HepG2 (cell line): ENCODE data around the gene SLC51B. TPM values are rescaled to one million over a fixed set of nuclear protein-coding genes. Genes with fewer than 3 reads are reported as not detected.

Experiments used
- BRD4 ChIP-seq: sonication (generic); formaldehyde crosslinking; IDR thresholded peaks from 2 replicates; pipeline ENCODE4 v1.4.0; 2020; ENCODE audit warnings: missing genetic modification reagents
- IKZF5 ChIP-seq: IDR thresholded peaks from 2 replicates; pipeline ENCODE4 v1.6.1; 2018; ENCODE audit warnings: missing genetic modification reagents, mild to moderate bottlenecking, missing compliant biosample characterization
- MNT ChIP-seq: fragments of 450-650 bp; IDR thresholded peaks from 2 replicates; pipeline ENCODE4 v1.6.1; 2016
- MXD3 ChIP-seq: IDR thresholded peaks from 2 replicates; pipeline ENCODE4 v1.6.1; 2016; ENCODE audit warnings: mild to moderate bottlenecking, missing biosample characterization, missing genetic modification reagents
- PHF5A ChIP-seq: IDR thresholded peaks from one replicate; pipeline ENCODE4 v1.6.1; 2018; ENCODE audit warnings: low read depth, missing genetic modification reagents; ENCODE audit not compliant: unreplicated experiment
- SALL1 ChIP-seq: sonication (generic); formaldehyde crosslinking; IDR thresholded peaks from 2 replicates; pipeline ENCODE4 v1.8.0; 2022; ENCODE audit warnings: mild to moderate bottlenecking, missing genetic modification reagents
- TAF1 ChIP-seq: sonication (generic); formaldehyde crosslinking; IDR thresholded peaks from 2 replicates; pipeline ENCODE4 v1.4.0; 2020; ENCODE audit warnings: missing genetic modification reagents
- TCF12 ChIP-seq, 2 experiments: fragments of 450-650 bp in 1 of 2; sonication (generic) in 1 of 2; formaldehyde crosslinking in 1 of 2; IDR thresholded peaks; 2 replicates each; pipeline versions ENCODE4 v1.6.1 to v1.8.0; 2017 to 2022; ENCODE audit warnings: antibody characterized with exemption in 1 of 2, mild to moderate bottlenecking in 1 of 2, missing genetic modification reagents in 1 of 2, moderate library complexity in 1 of 2
- ZBTB10 ChIP-seq: sonication (generic); formaldehyde crosslinking; IDR thresholded peaks from 2 replicates; pipeline ENCODE4 v1.4.0; 2020; ENCODE audit warnings: missing genetic modification reagents, borderline replicate concordance
- ZBTB33 ChIP-seq: sonication (generic); formaldehyde crosslinking; IDR thresholded peaks from 2 replicates; pipeline ENCODE4 v1.4.0; 2020; ENCODE audit warnings: missing genetic modification reagents
- ZFX ChIP-seq: sonication (generic); formaldehyde crosslinking; IDR thresholded peaks from 2 replicates; pipeline ENCODE4 v1.4.0; 2020; ENCODE audit warnings: mild to moderate bottlenecking, low read depth, missing genetic modification reagents, moderate library complexity
- ZFY ChIP-seq: sonication (generic); formaldehyde crosslinking; IDR thresholded peaks from 2 replicates; pipeline ENCODE4 v1.4.0; 2020; ENCODE audit warnings: missing genetic modification reagents
- ZNF101 ChIP-seq: sonication (generic); formaldehyde crosslinking; IDR thresholded peaks from 2 replicates; pipeline ENCODE4 v1.4.0; 2020; ENCODE audit warnings: mild to moderate bottlenecking, low read depth, missing genetic modification reagents, borderline replicate concordance
- ZNF317 ChIP-seq: sonication (generic); formaldehyde crosslinking; IDR thresholded peaks from 2 replicates; pipeline ENCODE4 v1.5.0; 2020; ENCODE audit warnings: mild to moderate bottlenecking, missing genetic modification reagents
- ZNF501 ChIP-seq: sonication (generic); formaldehyde crosslinking; IDR thresholded peaks from 2 replicates; pipeline ENCODE4 v1.5.1; 2020; ENCODE audit warnings: mild to moderate bottlenecking, moderate library complexity, missing genetic modification reagents
- ZNF709 ChIP-seq: sonication (generic); formaldehyde crosslinking; IDR thresholded peaks from 2 replicates; pipeline ENCODE4 v1.5.0; 2020; ENCODE audit warnings: mild to moderate bottlenecking, missing genetic modification reagents
- ZSCAN25 ChIP-seq: sonication (generic); formaldehyde crosslinking; IDR thresholded peaks from 2 replicates; pipeline ENCODE4 v1.8.0; 2022; ENCODE audit warnings: mild to moderate bottlenecking, missing genetic modification reagents
- polyA plus RNA-seq, 8 experiments: library from polyadenylated mRNA; depleted of rRNA in 3 of 8; stranded (reverse) in 7 of 8; unstranded in 1 of 8; fragments of >200 nt; fragmentation: Illumina TruSeq in 4 of 8; extraction: Trizol in 4 of 8; gene quantifications; 2 replicates each; pipeline versions ENCODE4 v1.2.1 to v1.2.3, GENCODE V29; 2011 to 2016; ENCODE audit warnings: low read depth in 4 of 8, missing spikeins in 1 of 8, mixed read lengths in 1 of 8; ENCODE audit not compliant: insufficient read depth in 1 of 8
- total RNA-seq, 5 experiments: library from RNA; depleted of rRNA; stranded (reverse); fragments of >200 nt; fragmentation: Illumina TruSeq; extraction: Trizol; gene quantifications; 2 replicates each; pipeline ENCODE4 v1.2.3, GENCODE V29; 2016; ENCODE audit warnings: low read depth in 1 of 5
- TF ChIP-seq, protein P1 (sequence below): sonication (generic); formaldehyde crosslinking; IDR thresholded peaks from 2 replicates; pipeline ENCODE4 v1.4.0; 2020; ENCODE audit warnings: mild to moderate bottlenecking, missing genetic modification reagents

SLC51B gene
- total and polyA plus RNA-seq, 2 of the 13 experiments (the other 11 are each of a cell fraction or from before 2014, with no cell fraction given), result 14.9 to 17.1 TPM

DNA sequence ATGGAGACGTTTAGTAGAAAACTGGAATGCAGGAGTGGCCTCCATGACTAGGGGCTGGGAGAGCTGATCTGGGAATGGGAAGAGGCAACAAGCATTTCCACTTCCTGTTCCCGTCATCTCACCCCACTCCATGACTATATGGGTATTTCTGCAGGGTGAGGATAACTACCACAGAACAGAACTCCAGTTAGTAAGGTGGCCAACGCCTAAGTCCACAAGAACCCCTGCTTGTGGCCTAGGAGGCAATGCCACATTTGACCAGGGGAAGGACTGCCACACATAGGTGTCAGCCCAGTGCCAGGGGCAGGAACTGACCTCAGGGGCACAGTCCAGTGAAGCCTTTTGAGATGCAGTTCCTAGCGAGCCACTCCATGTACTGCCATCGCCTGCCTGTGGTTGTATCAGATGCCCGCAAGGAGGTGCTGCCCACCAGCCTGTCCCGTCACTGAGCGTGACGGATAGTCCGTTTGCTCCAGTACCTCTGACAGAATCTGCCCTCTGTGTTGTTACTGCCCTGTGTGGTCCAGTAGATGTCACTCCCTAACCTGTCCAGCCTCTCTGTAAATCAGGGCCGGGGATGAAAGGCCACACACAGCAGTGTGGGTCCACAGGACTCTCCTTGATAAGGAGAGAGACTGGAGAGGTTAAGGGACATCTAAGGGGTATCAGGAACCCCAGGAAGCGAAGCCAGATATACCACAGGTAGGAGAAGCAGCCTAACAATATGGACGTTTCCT, 12.2 kb upstream of the SLC51B start (continued):
- TF ChIP-seq SALL1 (peak; percentile 84), MNT (0 out of 2 replicates have a peak, but pooled peaks have one; percentile 24), TCF12 (IDR thresholded peaks at IDR 0.05) (no peak), TCF12 (CRISPR knock-in tag; IDR thresholded peaks at IDR 0.05) (peak; percentile 21; the same call in 1 of the 2 replicates), IKZF5 (CRISPR knock-in tag) (peak; percentile 59), ZFX (CRISPR knock-in tag) (peak; percentile 59; the same call in 1 of the 2 replicates), ZNF317 (CRISPR knock-in tag) (no peak), PHF5A (CRISPR knock-in tag) (peak; percentile 49), ZNF709 (CRISPR knock-in tag) (no peak), TAF1 (CRISPR knock-in tag) (peak; percentile 42; the same call in 1 of the 2 replicates), BRD4 (CRISPR knock-in tag) (peak; percentile 19; the same call in 1 of the 2 replicates), ZFY (0 out of 2 replicates have a peak, but pooled peaks have one; percentile 17), ZSCAN25 (no peak), ZNF101 (CRISPR knock-in tag) (no peak), ZBTB10 (CRISPR knock-in tag) (no peak), ZNF501 (CRISPR knock-in tag) (peak; percentile 84), ZBTB33 (CRISPR knock-in tag) (peak; percentile 58; the same call in 1 of the 2 replicates), MXD3 (CRISPR knock-in tag) (peak; percentile 61; the same call in 1 of the 2 replicates)
- TF ChIP-seq, protein P1, sequence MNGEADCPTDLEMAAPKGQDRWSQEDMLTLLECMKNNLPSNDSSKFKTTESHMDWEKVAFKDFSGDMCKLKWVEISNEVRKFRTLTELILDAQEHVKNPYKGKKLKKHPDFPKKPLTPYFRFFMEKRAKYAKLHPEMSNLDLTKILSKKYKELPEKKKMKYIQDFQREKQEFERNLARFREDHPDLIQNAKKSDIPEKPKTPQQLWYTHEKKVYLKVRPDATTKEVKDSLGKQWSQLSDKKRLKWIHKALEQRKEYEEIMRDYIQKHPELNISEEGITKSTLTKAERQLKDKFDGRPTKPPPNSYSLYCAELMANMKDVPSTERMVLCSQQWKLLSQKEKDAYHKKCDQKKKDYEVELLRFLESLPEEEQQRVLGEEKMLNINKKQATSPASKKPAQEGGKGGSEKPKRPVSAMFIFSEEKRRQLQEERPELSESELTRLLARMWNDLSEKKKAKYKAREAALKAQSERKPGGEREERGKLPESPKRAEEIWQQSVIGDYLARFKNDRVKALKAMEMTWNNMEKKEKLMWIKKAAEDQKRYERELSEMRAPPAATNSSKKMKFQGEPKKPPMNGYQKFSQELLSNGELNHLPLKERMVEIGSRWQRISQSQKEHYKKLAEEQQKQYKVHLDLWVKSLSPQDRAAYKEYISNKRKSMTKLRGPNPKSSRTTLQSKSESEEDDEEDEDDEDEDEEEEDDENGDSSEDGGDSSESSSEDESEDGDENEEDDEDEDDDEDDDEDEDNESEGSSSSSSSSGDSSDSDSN (CRISPR knock-in tag), result peak; percentile 82
